Measurements from ENCODE around the gene VGF.

- TF ChIP-seq CTCF (conservative IDR thresholded peaks at IDR 0.05 in 1 of 2, IDR thresholded peaks at IDR 0.05 in 1 of 2; ENCODE audit: extremely low read depth in 1 of 2, insufficient read depth in 1 of 2, low read depth in 1 of 2, low read length in 2 of 2) (no peak), EZH2 (IDR thresholded peaks at IDR 0.05; ENCODE audit: borderline replicate concordance, low read length) (no peak)
Observed at GRCh38 chr7:101206665-101207042, 41.3 kb upstream of the VGF start.
